ENCODE measurements around the gene ZBTB24.
A peak's percentile ranks its signal among the peaks of the same experiment; 100 is the strongest.

Gene ZBTB24

DNA sequence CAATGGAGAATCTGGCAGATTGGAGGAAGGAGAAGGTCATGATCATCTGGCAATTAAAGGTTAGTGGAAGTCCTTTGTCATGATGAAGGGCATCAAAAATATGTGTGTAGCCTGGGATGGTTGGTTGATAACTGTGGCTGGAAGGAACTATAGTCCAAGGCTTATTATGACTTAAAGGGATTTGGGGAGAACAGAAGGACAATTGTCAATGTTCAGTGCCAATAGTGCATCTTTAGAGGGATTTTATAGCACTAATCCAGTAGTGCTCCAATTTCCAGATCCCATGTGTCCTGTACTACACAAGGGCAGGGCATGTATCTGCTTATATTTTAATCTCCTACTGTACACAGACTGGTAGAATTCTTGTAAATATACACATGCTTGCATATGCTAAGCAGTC, 5.0 kb upstream of the ZBTB24 start:
- Histone ChIP-seq H3K4me1 (peaks cover 4% of the 10 kb centered on the region), H3K27me3 (ENCODE audit: low read depth) (no peaks in the 10 kb centered on the region), H3K4me3 (no peak overlapping the region), H3K36me3 (replicated peaks) (no peaks in the 10 kb centered on the region), H3K9me3 (no peaks in the 10 kb centered on the region)
- in situ Hi-C loops (cut with MboI; ENCODE audit: low sequenced_read_pairs) = no loop called here
- no peak for DNase-seq (ENCODE audit: low spot score in 2 of 2)

DNA sequence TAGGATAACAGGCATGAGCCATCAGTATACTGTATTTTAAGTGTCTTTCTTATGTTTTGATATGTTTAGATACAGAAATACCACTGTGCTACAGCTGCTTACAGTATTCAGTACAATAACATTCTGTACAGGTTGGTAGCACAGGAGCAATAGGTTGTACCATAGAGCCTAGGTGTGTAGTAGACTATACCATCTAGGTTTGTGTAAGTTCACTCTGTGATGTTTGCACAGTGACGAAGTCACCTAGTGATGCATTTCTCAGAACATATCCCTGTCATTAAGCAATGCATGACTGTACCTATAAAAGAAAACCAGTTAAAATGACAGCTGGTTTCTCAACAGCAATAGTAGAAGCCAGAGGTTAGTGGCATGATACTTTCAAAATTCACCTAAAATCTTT, 3.0 kb upstream of the ZBTB24 start:
- Histone ChIP-seq H3K4me1 (peaks cover 13% of the 10 kb centered on the region), H3K36me3 (replicated peaks) (peaks cover 14% of the 10 kb centered on the region), H3K27me3 (ENCODE audit: low read depth) (no peaks in the 10 kb centered on the region), H3K9me3 (no peaks in the 10 kb centered on the region), H3K4me3 (no peak overlapping the region)
- no peak for DNase-seq (ENCODE audit: low spot score in 2 of 2)
- in situ Hi-C loops (cut with MboI; ENCODE audit: low sequenced_read_pairs) = no loop called here

DNA sequence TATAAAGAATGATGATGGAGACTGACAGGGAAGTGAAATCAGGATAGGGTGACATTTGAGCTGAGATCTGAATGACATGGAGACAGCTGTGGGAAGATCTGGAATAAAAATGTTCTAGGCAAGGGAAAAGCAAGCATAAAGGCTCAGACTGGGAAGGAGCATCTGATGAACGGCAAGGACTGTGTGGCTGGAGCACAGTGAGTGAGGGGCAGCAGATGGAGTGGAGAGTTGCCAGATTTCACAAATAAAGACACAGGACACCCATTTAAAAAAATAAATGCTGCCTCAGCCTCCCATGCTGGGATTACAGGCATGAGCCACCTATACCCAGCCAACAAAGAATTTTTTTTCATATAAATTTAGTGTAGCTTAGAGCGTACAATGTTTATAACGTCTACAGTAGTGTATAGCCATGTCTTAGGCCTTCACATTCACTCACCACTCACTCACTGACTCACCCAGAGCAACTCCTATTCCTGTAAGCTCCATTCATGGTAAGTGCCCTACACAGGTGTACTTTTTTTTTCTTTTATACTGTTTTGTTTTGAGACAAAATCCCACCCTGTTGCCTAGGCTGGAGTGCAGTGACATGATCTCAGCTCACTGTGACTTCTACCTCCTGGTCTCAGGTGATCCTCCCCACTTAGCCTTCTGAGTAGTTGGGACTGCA, 2.4 kb upstream of the ZBTB24 start:
- no peak for DNase-seq (ENCODE audit: low spot score in 2 of 2)
- Histone ChIP-seq H3K36me3 (replicated peaks) (peaks cover 21% of the 10 kb centered on the region), H3K9me3 (no peaks in the 10 kb centered on the region), H3K27me3 (ENCODE audit: low read depth) (no peaks in the 10 kb centered on the region), H3K4me3 (no peak overlapping the region), H3K4me1 (peaks cover 20% of the 10 kb centered on the region)
- in situ Hi-C loops (cut with MboI; ENCODE audit: low sequenced_read_pairs) = no loop called here

DNA sequence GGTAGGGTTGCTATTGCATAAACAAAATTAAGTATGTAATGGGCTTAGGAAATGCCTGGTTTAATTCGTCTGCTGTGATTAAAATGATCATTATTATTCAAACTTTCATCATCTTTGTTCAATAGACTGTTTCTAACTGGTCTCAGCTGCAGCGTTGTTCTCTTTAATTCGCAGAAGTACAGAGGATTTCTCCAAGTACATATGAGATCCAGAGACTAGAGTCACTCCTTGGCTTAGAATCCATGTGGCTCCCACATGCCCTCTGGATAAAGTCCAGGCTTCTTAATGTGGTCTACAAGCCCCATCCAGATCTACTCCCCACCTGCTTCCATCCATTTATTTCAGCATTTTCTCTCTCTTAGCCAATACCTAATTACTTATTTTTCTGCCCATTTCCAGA, 1.1 kb upstream of the ZBTB24 start:
- Histone ChIP-seq H3K4me1 (peaks cover 30% of the 10 kb centered on the region), H3K4me3 (no peak overlapping the region), H3K27me3 (ENCODE audit: low read depth) (no peaks in the 10 kb centered on the region), H3K9me3 (no peaks in the 10 kb centered on the region), H3K36me3 (replicated peaks) (peaks cover 31% of the 10 kb centered on the region)
- DNase-seq (ENCODE audit: low spot score in 2 of 2) = no peak
- in situ Hi-C loops (cut with MboI; ENCODE audit: low sequenced_read_pairs) = no loop called here

DNA sequence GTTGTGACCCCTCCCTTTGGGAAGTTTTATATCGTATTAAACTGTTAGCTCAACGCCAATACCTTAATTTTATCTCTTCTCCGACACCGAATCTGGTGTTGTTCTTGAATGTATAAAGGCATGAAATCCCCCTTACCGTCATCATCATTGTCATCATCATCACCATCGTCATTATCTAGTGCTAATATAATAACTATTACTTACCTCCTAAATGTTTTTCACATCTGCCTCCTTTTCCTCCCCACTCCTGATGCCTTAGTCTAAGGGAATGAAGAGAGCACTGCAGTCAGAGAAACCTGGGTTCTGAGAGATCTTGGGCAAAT, 677 bp upstream of the ZBTB24 start:
- Histone ChIP-seq H3K27me3 (ENCODE audit: low read depth) (no peaks in the 10 kb centered on the region), H3K36me3 (replicated peaks) (peaks cover 34% of the 10 kb centered on the region), H3K9me3 (no peaks in the 10 kb centered on the region), H3K4me3 (peak overlapping the region; percentile 28), H3K4me1 (peaks cover 35% of the 10 kb centered on the region)
- in situ Hi-C loops (cut with MboI; ENCODE audit: low sequenced_read_pairs) = no loop called here
- DNase-seq (ENCODE audit: low spot score in 2 of 2) = no peak

DNA sequence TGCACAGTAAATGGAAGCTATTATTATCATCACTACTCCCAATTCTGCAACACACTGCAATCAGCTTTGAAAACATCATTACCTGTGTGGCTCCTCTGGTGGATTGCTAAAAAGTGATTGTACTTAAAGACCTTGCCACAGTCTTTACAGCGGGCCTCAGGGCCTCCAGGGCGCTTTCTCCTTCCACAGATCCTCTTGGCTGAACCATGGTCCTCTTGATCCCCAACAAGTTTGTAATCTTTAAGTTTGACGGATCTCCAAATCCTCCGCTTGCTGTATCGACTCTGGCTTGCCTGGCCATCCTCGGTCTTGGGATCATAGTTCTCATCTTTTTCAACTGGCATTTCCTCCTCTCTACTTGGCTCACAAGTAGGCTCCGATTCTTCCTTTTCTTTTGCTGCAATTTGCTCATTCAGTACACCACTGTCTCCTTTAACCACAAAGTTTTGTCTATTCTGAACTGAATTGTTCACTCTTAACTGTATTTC, 2.0 kb downstream of the ZBTB24 start:
- no peak overlapping the region for H3K4me3 ChIP-seq

DNA sequence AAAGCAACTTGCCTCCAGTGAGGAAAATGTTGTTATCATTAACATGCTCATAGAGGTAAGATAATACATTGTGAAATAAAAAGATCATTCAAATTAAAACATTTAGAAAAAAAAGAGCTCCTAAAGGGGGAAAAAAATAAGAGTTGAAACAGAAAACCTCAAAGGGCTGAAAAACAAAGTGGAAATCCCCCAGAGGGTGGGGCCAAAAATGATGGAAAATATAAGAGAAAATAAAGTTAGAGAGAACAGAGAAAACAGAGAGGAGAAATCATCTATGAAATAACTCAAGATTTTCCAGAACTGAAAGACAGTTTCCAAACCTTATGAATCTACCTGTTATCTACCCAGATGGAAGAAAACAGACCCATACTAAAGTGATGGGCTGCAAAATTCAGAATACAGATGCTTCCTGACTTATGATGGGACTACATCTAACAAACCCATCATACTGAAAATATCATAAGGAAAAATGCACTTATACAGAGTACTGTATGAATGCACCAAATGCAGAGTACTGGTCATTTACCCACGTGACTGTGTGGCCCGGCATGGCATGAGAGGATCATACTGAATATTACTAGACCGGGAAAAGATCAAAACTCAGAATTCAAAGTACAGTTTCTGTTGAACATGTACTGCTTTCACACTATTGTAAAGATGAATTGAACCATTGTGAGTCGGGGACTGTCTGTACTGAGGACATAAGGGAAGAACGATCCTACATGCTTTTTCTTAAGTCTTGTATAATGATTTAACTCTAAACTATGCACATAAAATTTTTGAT, 4.0 kb downstream of the ZBTB24 start:
- H3K4me1 ChIP-seq = peaks cover 46% of the 10 kb centered on the region
- H3K9me3 ChIP-seq = no peaks in the 10 kb centered on the region
- peaks cover 64% of the 10 kb centered on the region for H3K36me3 ChIP-seq (replicated peaks)
- DNase-seq (ENCODE audit: low spot score in 2 of 2) = no peak
- H3K4me3 ChIP-seq = peak overlapping the region; percentile 6; the same call in 1 of the 2 replicates
- no peaks in the 10 kb centered on the region for H3K27me3 ChIP-seq (ENCODE audit: low read depth)
- in situ Hi-C loops (cut with MboI; ENCODE audit: low sequenced_read_pairs) = no loop called here

More for the DNA sequence above, 2.0 kb downstream of the ZBTB24 start:
- DNase-seq (ENCODE audit: low spot score in 2 of 2) = no peak
- Histone ChIP-seq H3K36me3 (replicated peaks) (peaks cover 48% of the 10 kb centered on the region), H3K9me3 (no peaks in the 10 kb centered on the region), H3K27me3 (ENCODE audit: low read depth) (no peaks in the 10 kb centered on the region), H3K4me1 (peaks cover 47% of the 10 kb centered on the region)
- in situ Hi-C loops (cut with MboI; ENCODE audit: low sequenced_read_pairs) = no loop called here

DNA sequence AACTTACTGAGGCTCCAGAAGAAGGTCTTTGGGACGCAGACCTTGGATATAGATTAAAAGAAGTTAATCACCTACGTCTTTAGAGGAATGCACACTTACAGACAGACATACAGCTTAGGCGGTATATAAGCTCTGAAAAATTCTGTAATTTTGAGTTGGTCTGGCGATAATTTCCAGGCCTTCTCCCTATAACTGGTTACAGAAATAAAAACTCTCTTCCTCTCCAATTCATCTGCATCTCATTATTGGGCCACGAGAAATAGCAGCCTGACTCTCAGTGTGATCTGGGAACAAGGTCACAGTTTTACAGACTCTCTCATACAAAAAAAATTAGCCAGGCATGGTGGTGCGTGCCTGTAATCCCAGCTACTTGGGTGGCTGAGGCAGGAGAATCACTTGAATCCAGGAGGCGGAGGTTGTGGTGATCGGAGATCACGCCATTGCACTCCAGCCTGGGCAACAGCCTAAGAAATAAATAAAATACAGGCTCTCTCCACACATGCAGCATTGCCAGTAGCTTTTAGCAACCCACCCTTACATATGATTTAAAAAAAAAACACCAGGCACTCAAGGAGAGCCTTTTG, 4.7 kb downstream of the ZBTB24 start:
- in situ Hi-C loops (cut with MboI; ENCODE audit: low sequenced_read_pairs) = no loop called here
- H3K27me3 ChIP-seq (ENCODE audit: low read depth) = no peaks in the 10 kb centered on the region
- H3K9me3 ChIP-seq = no peaks in the 10 kb centered on the region
- peaks cover 67% of the 10 kb centered on the region for H3K36me3 ChIP-seq (replicated peaks)
- H3K4me1 ChIP-seq = peaks cover 43% of the 10 kb centered on the region
- no peak overlapping the region for H3K4me3 ChIP-seq
- DNase-seq (ENCODE audit: low spot score in 2 of 2) = no peak

DNA sequence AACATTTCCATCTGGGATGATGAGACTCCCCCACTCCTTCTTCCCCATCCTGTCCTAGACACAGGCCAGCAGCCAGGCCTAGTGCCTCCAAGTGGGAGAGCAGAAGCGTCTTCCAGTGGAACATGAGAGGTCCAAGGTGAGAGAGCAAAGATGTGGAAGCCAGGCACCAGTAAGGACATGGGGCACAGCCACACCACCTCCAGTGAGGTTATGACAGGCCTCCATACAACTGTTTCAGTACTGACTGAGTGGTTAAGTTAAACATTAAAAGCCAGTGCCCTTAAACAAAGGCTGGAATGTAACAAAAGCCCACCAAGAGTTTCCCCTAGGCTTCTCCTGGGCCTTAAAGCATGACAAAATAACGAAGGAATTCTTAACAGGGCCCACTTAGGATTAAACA, 5.3 kb downstream of the ZBTB24 start:
- Histone ChIP-seq H3K27me3 (ENCODE audit: low read depth) (no peaks in the 10 kb centered on the region), H3K4me3 (no peak overlapping the region), H3K4me1 (peaks cover 43% of the 10 kb centered on the region), H3K9me3 (no peaks in the 10 kb centered on the region), H3K36me3 (replicated peaks) (peaks cover 72% of the 10 kb centered on the region)
- no peak for DNase-seq (ENCODE audit: low spot score in 2 of 2)
- in situ Hi-C loops (cut with MboI; ENCODE audit: low sequenced_read_pairs) = no loop called here

DNA sequence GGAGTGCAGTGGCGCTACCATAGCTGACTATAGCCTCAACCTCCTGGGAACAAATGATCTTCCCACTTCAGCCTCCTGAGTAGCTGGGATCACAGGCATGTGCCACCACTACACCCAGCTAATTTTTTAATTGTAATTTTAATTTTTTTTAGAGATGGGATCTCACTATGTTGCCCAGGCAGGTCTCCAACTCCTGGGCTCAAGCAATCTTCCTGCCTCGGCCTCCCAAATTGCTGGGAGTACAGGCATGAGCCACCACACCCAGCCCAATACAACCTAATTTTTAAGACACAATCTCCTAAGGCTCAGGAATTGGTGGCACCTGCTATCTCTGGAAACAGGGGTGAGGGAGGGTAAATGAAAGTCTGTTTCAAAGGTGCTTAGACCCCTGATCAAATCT, 5.8 kb downstream of the ZBTB24 start:
- in situ Hi-C loops (cut with MboI; ENCODE audit: low sequenced_read_pairs) = no loop called here
- no peak for DNase-seq (ENCODE audit: low spot score in 2 of 2)
- peaks cover 43% of the 10 kb centered on the region for H3K4me1 ChIP-seq
- H3K27me3 ChIP-seq (ENCODE audit: low read depth) = no peaks in the 10 kb centered on the region
- H3K36me3 ChIP-seq (replicated peaks) = peaks cover 75% of the 10 kb centered on the region
- H3K4me3 ChIP-seq = no peak overlapping the region
- H3K9me3 ChIP-seq = no peaks in the 10 kb centered on the region

DNA sequence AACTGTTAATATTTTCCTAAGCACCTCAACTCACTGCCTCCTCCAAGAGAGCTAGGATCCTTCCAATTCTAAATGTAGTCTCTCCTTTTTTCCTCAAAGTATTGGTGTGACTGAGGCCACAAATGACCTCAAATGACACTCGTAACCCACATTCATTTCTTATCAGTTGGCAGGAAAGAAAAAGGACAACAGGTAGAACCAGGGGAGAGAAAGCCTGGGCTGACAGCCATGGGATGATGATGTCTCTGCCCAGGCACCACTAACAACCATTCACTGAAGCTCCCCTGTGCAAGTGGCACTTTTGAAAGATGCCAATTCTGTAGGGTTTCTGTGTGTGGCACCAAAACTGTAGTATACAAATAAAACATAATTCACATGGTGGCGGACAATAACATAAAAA, 7.4 kb downstream of the ZBTB24 start:
- Histone ChIP-seq H3K36me3 (replicated peaks) (peaks cover 76% of the 10 kb centered on the region), H3K4me1 (peaks cover 30% of the 10 kb centered on the region)

DNA sequence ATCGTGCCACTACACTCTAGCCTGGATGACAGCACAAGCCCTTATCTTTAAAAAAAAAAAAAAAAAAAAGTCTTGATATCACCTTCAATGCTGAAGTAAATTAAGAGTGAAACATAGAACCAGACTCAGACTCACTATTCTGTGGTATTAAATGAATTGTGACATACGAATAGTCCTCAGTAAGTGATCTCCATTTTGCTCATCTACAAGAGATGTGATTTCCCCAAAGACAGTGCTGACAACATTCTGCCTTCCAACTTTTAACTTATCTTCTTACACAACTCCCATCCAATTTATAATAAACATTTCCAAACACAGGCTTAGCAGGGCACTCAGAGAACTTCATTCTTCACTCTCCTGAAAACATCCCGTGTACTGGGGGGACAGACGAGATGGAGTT, 8.0 kb downstream of the ZBTB24 start:
- DNase-seq (ENCODE audit: low spot score in 2 of 2) = no peak
- Histone ChIP-seq H3K36me3 (replicated peaks) (peaks cover 76% of the 10 kb centered on the region), H3K27me3 (ENCODE audit: low read depth) (no peaks in the 10 kb centered on the region), H3K4me3 (no peak overlapping the region), H3K9me3 (no peaks in the 10 kb centered on the region), H3K4me1 (peaks cover 23% of the 10 kb centered on the region)
- in situ Hi-C loops (cut with MboI; ENCODE audit: low sequenced_read_pairs) = no loop called here

More for the DNA sequence above, 7.4 kb downstream of the ZBTB24 start:
- in situ Hi-C loops (cut with MboI; ENCODE audit: low sequenced_read_pairs) = no loop called here
- no peak for DNase-seq (ENCODE audit: low spot score in 2 of 2)
- no peaks in the 10 kb centered on the region for H3K27me3 ChIP-seq (ENCODE audit: low read depth)
- H3K9me3 ChIP-seq = no peaks in the 10 kb centered on the region
- no peak overlapping the region for H3K4me3 ChIP-seq

DNA sequence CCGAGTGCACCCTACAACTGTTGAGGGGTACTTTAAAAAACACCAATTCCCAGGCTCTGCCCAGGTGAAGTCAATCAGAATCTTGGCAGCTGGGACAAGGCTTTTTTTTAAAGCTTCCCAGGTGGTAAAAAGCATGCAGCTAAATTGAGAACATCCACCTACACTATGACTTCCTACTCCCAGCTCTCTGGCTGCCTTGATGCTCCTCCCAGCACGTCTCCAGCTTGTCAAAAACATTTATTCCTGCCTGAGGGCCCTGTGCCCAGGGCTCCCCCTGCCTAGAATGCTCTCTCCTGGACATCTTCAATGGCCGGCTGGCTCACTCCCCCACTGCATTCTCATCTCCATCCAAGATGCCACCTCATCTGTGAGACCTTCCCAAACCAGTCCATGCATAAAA, 9.9 kb downstream of the ZBTB24 start:
- Histone ChIP-seq H3K27me3 (ENCODE audit: low read depth) (no peaks in the 10 kb centered on the region), H3K4me3 (no peak overlapping the region), H3K4me1 (peaks cover 7% of the 10 kb centered on the region), H3K9me3 (no peaks in the 10 kb centered on the region), H3K36me3 (replicated peaks) (peaks cover 81% of the 10 kb centered on the region)
- no peak for DNase-seq (ENCODE audit: low spot score in 2 of 2)
- in situ Hi-C loops (cut with MboI; ENCODE audit: low sequenced_read_pairs) = no loop called here
